ENCODE measurements around the gene GSN. TPM values are rescaled to one million over a fixed set of nuclear protein-coding genes. Genes with fewer than 3 reads are reported as not detected.

Gene GSN
- total RNA-seq, 2 donors from 2014 or later, result 57.0 to 77.2 TPM

DNA sequence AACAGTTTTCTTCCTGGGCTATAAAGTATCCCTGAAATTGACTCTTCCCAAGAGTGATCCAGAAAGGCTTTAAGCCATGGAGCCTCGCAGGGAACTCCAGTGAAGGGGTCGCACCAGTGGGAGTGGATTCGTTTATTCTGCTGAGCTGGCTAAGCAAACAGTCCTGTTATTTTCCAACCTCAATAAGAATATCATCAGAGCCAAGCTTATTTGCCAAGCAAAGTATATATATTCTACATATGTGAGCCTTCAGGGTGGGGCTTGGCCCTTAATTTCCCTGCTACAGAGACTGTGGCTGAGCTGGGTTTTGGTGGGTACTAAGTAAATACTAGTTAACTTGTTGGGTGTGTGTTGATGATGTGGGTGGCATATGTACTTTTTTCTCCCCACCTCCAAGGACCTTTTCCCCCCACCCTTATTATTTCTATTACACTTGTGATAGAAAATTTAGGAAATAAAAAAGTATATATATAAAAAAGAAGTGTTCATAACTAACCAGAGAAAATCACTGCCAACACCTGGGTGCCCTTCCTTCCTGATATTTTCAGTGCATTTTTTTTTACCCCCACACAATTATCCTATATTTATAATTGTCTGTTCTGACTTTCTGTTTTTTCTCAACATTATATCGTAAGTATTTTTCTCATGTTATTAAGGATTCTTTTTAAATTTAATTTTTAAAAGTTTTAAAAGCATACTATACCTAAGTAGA is 5.3 kb downstream of the GSN start:
- Mint-ChIP-seq H3K4me1 (peaks cover 17% of the 10 kb centered on the region), H3K27me3 (ENCODE audit: insufficient read depth) (peaks cover 32% of the 10 kb centered on the region)

DNA sequence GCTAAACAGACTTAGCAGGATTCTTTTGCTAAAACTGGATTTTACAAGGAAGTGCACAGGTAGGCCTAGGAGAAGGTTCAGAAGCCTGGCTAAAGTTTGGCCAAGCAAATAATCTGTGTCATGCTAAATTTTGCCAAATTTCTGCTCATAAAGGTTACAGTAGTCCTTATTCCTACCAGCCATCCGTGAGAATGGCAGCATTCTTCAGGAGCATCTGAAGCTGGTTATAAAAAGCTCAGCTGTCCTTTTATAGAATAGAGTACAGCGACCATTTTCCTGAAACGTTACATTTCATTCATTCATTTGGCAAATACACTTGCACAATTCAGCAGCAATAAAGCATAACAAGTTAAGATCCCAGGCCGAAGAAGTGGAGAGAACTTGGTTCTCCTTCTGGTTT is 6.9 kb downstream of the GSN start:
- peaks cover 9% of the 10 kb centered on the region for H3K4me1 Mint-ChIP-seq
- WGBS, 2 experiments (ENCODE audit: insufficient coverage in 1 of 2, insufficient read length in 1 of 2), result 95 to 97% methylated on average over 4 of the region's 4 CpGs
- H3K27ac ChIP-seq (ENCODE audit: low read depth, low read length), result no peak overlapping the region

More for the DNA sequence above, 5.3 kb downstream of the GSN start:
- Mint-ChIP-seq H3K4me3 (no peak overlapping the region), H3K9me3 (no peaks in the 10 kb centered on the region), H3K36me3 (ENCODE audit: low read depth) (no peaks in the 10 kb centered on the region), H3K27ac (no peak overlapping the region)
- H3K36me3 ChIP-seq (ENCODE audit: control insufficient read depth, insufficient read depth, low read length), result no peaks in the 10 kb centered on the region
- no peaks in the 10 kb centered on the region for H3K9me3 ChIP-seq (ENCODE audit: control insufficient read depth, low read length)
- peaks cover 5% of the 10 kb centered on the region for H3K27me3 ChIP-seq (ENCODE audit: control insufficient read depth, insufficient read depth, low read length, poor library complexity, severe bottlenecking)
- no peak overlapping the region for H3K4me3 ChIP-seq (ENCODE audit: low read length)
- TF ChIP-seq, protein P1, sequence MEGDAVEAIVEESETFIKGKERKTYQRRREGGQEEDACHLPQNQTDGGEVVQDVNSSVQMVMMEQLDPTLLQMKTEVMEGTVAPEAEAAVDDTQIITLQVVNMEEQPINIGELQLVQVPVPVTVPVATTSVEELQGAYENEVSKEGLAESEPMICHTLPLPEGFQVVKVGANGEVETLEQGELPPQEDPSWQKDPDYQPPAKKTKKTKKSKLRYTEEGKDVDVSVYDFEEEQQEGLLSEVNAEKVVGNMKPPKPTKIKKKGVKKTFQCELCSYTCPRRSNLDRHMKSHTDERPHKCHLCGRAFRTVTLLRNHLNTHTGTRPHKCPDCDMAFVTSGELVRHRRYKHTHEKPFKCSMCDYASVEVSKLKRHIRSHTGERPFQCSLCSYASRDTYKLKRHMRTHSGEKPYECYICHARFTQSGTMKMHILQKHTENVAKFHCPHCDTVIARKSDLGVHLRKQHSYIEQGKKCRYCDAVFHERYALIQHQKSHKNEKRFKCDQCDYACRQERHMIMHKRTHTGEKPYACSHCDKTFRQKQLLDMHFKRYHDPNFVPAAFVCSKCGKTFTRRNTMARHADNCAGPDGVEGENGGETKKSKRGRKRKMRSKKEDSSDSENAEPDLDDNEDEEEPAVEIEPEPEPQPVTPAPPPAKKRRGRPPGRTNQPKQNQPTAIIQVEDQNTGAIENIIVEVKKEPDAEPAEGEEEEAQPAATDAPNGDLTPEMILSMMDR (conservative IDR thresholded peaks at IDR 0.05), result no peak
- H3K9ac ChIP-seq (ENCODE audit: extremely low read depth, low read length, poor library complexity, severe bottlenecking), result no peak overlapping the region
- no peak for DNase-seq
- H3K27ac ChIP-seq (ENCODE audit: low read depth, low read length), result no peak overlapping the region
- WGBS, 2 experiments (ENCODE audit: insufficient coverage in 1 of 2, insufficient read length in 1 of 2), result 94 to 95% methylated on average over 3 of the region's 4 CpGs
- peaks cover 10% of the 10 kb centered on the region for H3K4me1 ChIP-seq (ENCODE audit: control insufficient read depth, insufficient read depth, low read length)

GRCh38 chr9:121275781-121276658 is 8.1 kb downstream of the GSN start:
- DNase-seq, result no peak
- H3K4me1 Mint-ChIP-seq, result peaks cover 5% of the 10 kb centered on the region
- H3K4me3 Mint-ChIP-seq, result no peak overlapping the region
- Histone ChIP-seq H3K27ac (ENCODE audit: low read depth, low read length) (no peak overlapping the region), H3K27me3 (ENCODE audit: control insufficient read depth, insufficient read depth, low read length, poor library complexity, severe bottlenecking) (no peaks in the 10 kb centered on the region), H3K9me3 (ENCODE audit: control insufficient read depth, low read length) (no peaks in the 10 kb centered on the region), H3K4me3 (ENCODE audit: low read length) (no peak overlapping the region), H3K9ac (ENCODE audit: extremely low read depth, low read length, poor library complexity, severe bottlenecking) (no peak overlapping the region), H3K4me1 (ENCODE audit: control insufficient read depth, insufficient read depth, low read length) (no peaks in the 10 kb centered on the region), H3K36me3 (ENCODE audit: control insufficient read depth, insufficient read depth, low read length) (no peaks in the 10 kb centered on the region)
- no peaks in the 10 kb centered on the region for H3K36me3 Mint-ChIP-seq (ENCODE audit: low read depth)
- WGBS, 2 experiments (ENCODE audit: insufficient coverage in 1 of 2, insufficient read length in 1 of 2), result 83 to 85% methylated on average over 4 to 8 of the region's 8 CpGs
- H3K27ac Mint-ChIP-seq, result no peak overlapping the region
- peaks cover 27% of the 10 kb centered on the region for H3K27me3 Mint-ChIP-seq (ENCODE audit: insufficient read depth)
- no peaks in the 10 kb centered on the region for H3K9me3 Mint-ChIP-seq
- TF ChIP-seq, protein P1 (conservative IDR thresholded peaks at IDR 0.05), result no peak

More for the DNA sequence above, 6.9 kb downstream of the GSN start:
- H3K4me1 ChIP-seq (ENCODE audit: control insufficient read depth, insufficient read depth, low read length), result no peaks in the 10 kb centered on the region
- no peaks in the 10 kb centered on the region for H3K36me3 Mint-ChIP-seq (ENCODE audit: low read depth)
- H3K9me3 Mint-ChIP-seq, result no peaks in the 10 kb centered on the region
- no peak for DNase-seq
- H3K9me3 ChIP-seq (ENCODE audit: control insufficient read depth, low read length), result no peaks in the 10 kb centered on the region
- peaks cover 30% of the 10 kb centered on the region for H3K27me3 Mint-ChIP-seq (ENCODE audit: insufficient read depth)
- TF ChIP-seq, protein P1 (conservative IDR thresholded peaks at IDR 0.05), result no peak
- no peaks in the 10 kb centered on the region for H3K27me3 ChIP-seq (ENCODE audit: control insufficient read depth, insufficient read depth, low read length, poor library complexity, severe bottlenecking)
- no peak overlapping the region for H3K27ac Mint-ChIP-seq
- no peaks in the 10 kb centered on the region for H3K36me3 ChIP-seq (ENCODE audit: control insufficient read depth, insufficient read depth, low read length)
- H3K9ac ChIP-seq (ENCODE audit: extremely low read depth, low read length, poor library complexity, severe bottlenecking), result no peak overlapping the region
- no peak overlapping the region for H3K4me3 Mint-ChIP-seq
- H3K4me3 ChIP-seq (ENCODE audit: low read length), result no peak overlapping the region

Measured in endodermal cell (in vitro differentiated cells).